CD4-positive, alpha-beta T cell treated with Interleukin-6 at 100 ng/mL for 8 hours (primary cell): Measurements from ENCODE around the gene PRIMA1.
"Not testable (repeated sequence)": the region's sequence is repeated elsewhere in the genome, so short reads cannot be mapped to it uniquely, and the experiment has no call there.

Experiments used
- DNase-seq: peaks from one replicate; pipeline ENCODE4 v3.0.0-alpha.2; 2020; ENCODE audit warnings: mixed read lengths, low spot score

The PRIMA1 gene

GRCh38 chr14:93788293-93788542, at the start of gene PRIMA1:
PRIMA1 (minus strand) TSS chr14:93788485; CDS start chr14:93787718, 767 bp downstream.
- no peak for DNase-seq

GRCh38 chr14:93834699-93835371, 46.5 kb upstream of the PRIMA1 start:
- DNase-seq: no peak

GRCh38 chr14:93832665-93833064, 44.4 kb upstream of the PRIMA1 start:
- DNase-seq: no peak

- DNase-seq: no peak
These were observed 43.8 kb upstream of the PRIMA1 start for GRCh38 chr14:93832081-93832480.

GRCh38 chr14:93830753-93831461, 42.6 kb upstream of the PRIMA1 start:
- no peak for DNase-seq

GRCh38 chr14:93829839-93830481, 41.7 kb upstream of the PRIMA1 start:
- DNase-seq: no peak

GRCh38 chr14:93825235-93825553, 36.9 kb upstream of the PRIMA1 start:
- DNase-seq: no peak

GRCh38 chr14:93824518-93825234, 36.4 kb upstream of the PRIMA1 start:
- no peak for DNase-seq

- DNase-seq: no peak
These were observed 35.8 kb upstream of the PRIMA1 start for GRCh38 chr14:93824076-93824475.

GRCh38 chr14:93821051-93821450, 32.8 kb upstream of the PRIMA1 start:
- no peak for DNase-seq

- DNase-seq: no peak
These were observed 30.6 kb upstream of the PRIMA1 start for GRCh38 chr14:93818857-93819256.

GRCh38 chr14:93811676-93812075, 23.4 kb upstream of the PRIMA1 start:
- no peak for DNase-seq

- DNase-seq: no peak
These were observed 22.7 kb upstream of the PRIMA1 start for GRCh38 chr14:93811020-93811419.

GRCh38 chr14:93809491-93810420, 21.5 kb upstream of the PRIMA1 start:
- not testable (repeated sequence) for DNase-seq

GRCh38 chr14:93804654-93805053, 16.4 kb upstream of the PRIMA1 start:
- DNase-seq: no peak

- no peak for DNase-seq
These were observed 15.4 kb upstream of the PRIMA1 start for GRCh38 chr14:93803408-93804318.

- no peak for DNase-seq
These were observed 12.0 kb upstream of the PRIMA1 start for GRCh38 chr14:93799989-93800921.

GRCh38 chr14:93799617-93799988, 11.3 kb upstream of the PRIMA1 start:
- DNase-seq: no peak

GRCh38 chr14:93797536-93797935, 9.3 kb upstream of the PRIMA1 start:
- DNase-seq: no peak

GRCh38 chr14:93797071-93797470, 8.8 kb upstream of the PRIMA1 start:
- no peak for DNase-seq
